ENCODE measurements around the gene ZNF683. TPM values are rescaled to one million over a fixed set of nuclear protein-coding genes. Genes with fewer than 3 reads are reported as not detected.
"Not testable (repeated sequence)": the region's sequence is repeated elsewhere in the genome, so short reads cannot be mapped to it uniquely, and the experiment has no call there.

Gene ZNF683
- polyA plus RNA-seq, 1 donor from 2014 or later: not detected

- no peak for TF ChIP-seq POLR2AphosphoS5 (IDR thresholded peaks at IDR 0.05)
- TF ChIP-seq TAF1 (IDR thresholded peaks at IDR 0.05; ENCODE audit: low read depth): no peak
- TF ChIP-seq EZH2 (IDR thresholded peaks at IDR 0.05; ENCODE audit: borderline replicate concordance, insufficient read depth, low read length, poor library complexity, severe bottlenecking): no peak
- no peak for TF ChIP-seq REST (IDR thresholded peaks at IDR 0.05; ENCODE audit: borderline replicate concordance)
- TF ChIP-seq SMC3 (conservative IDR thresholded peaks at IDR 0.05; ENCODE audit: poor library complexity): no peak
- TF ChIP-seq EP300 (conservative IDR thresholded peaks at IDR 0.05; ENCODE audit: poor library complexity, severe bottlenecking): no peak
- TF ChIP-seq RAD21 (conservative IDR thresholded peaks at IDR 0.05): no peak
- TF ChIP-seq, protein P1, sequence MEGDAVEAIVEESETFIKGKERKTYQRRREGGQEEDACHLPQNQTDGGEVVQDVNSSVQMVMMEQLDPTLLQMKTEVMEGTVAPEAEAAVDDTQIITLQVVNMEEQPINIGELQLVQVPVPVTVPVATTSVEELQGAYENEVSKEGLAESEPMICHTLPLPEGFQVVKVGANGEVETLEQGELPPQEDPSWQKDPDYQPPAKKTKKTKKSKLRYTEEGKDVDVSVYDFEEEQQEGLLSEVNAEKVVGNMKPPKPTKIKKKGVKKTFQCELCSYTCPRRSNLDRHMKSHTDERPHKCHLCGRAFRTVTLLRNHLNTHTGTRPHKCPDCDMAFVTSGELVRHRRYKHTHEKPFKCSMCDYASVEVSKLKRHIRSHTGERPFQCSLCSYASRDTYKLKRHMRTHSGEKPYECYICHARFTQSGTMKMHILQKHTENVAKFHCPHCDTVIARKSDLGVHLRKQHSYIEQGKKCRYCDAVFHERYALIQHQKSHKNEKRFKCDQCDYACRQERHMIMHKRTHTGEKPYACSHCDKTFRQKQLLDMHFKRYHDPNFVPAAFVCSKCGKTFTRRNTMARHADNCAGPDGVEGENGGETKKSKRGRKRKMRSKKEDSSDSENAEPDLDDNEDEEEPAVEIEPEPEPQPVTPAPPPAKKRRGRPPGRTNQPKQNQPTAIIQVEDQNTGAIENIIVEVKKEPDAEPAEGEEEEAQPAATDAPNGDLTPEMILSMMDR (IDR thresholded peaks at IDR 0.05; ENCODE audit: poor library complexity, severe bottlenecking): no peak
- TF ChIP-seq MXI1 (conservative IDR thresholded peaks at IDR 0.05; ENCODE audit: poor library complexity, severe bottlenecking): no peak
- Histone ChIP-seq H3K4me3 (ENCODE audit: low read length) (no peak overlapping the region), H3K27me3 (ENCODE audit: insufficient read depth, low read depth, low read length) (no peaks in the 10 kb centered on the region), H3F3A (ENCODE audit: insufficient read depth, low read length, poor library complexity, severe bottlenecking) (no peaks in the 10 kb centered on the region), H4K20me1 (ENCODE audit: insufficient read depth) (no peaks in the 10 kb centered on the region), H3K36me3 (ENCODE audit: insufficient read depth, low read length) (no peaks in the 10 kb centered on the region), H2AFZ (ENCODE audit: low read depth, low read length) (no peak overlapping the region), H3K9me2 (ENCODE audit: insufficient read depth, low read length) (no peaks in the 10 kb centered on the region), H3K27ac (ENCODE audit: low read length) (no peak overlapping the region), H3K9me3 (ENCODE audit: low read length) (no peaks in the 10 kb centered on the region), H3K79me2 (replicated peaks; ENCODE audit: insufficient read depth, low read length) (no peaks in the 10 kb centered on the region), H3K9ac (ENCODE audit: low read length) (no peak overlapping the region), H3K4me2 (ENCODE audit: low read length) (no peak overlapping the region)
These were observed 3.5 kb upstream of the ZNF683 start for GRCh38 chr1:26376050-26376449.

GRCh38 chr1:26375081-26375480, 2.5 kb upstream of the ZNF683 start:
- Histone ChIP-seq H3K9ac (ENCODE audit: low read length) (no peak overlapping the region), H3K9me3 (ENCODE audit: low read length) (no peaks in the 10 kb centered on the region), H3K27ac (ENCODE audit: low read length) (no peak overlapping the region), H2AFZ (ENCODE audit: low read depth, low read length) (no peak overlapping the region), H3K9me2 (ENCODE audit: insufficient read depth, low read length) (no peaks in the 10 kb centered on the region), H3K27me3 (ENCODE audit: insufficient read depth, low read depth, low read length) (no peaks in the 10 kb centered on the region), H4K20me1 (ENCODE audit: insufficient read depth) (no peaks in the 10 kb centered on the region), H3K4me3 (ENCODE audit: low read length) (no peak overlapping the region), H3K4me2 (ENCODE audit: low read length) (no peak overlapping the region), H3K36me3 (ENCODE audit: insufficient read depth, low read length) (no peaks in the 10 kb centered on the region), H3F3A (ENCODE audit: insufficient read depth, low read length, poor library complexity, severe bottlenecking) (no peaks in the 10 kb centered on the region), H3K79me2 (replicated peaks; ENCODE audit: insufficient read depth, low read length) (no peaks in the 10 kb centered on the region)
- TF ChIP-seq SMC3 (conservative IDR thresholded peaks at IDR 0.05; ENCODE audit: poor library complexity): no peak
- TF ChIP-seq EP300 (conservative IDR thresholded peaks at IDR 0.05; ENCODE audit: poor library complexity, severe bottlenecking): no peak
- no peak for TF ChIP-seq TAF1 (IDR thresholded peaks at IDR 0.05; ENCODE audit: low read depth)
- TF ChIP-seq REST (IDR thresholded peaks at IDR 0.05; ENCODE audit: borderline replicate concordance): no peak
- TF ChIP-seq EZH2 (IDR thresholded peaks at IDR 0.05; ENCODE audit: borderline replicate concordance, insufficient read depth, low read length, poor library complexity, severe bottlenecking): no peak
- TF ChIP-seq MXI1 (conservative IDR thresholded peaks at IDR 0.05; ENCODE audit: poor library complexity, severe bottlenecking): no peak
- TF ChIP-seq, protein P1 (IDR thresholded peaks at IDR 0.05; ENCODE audit: poor library complexity, severe bottlenecking): no peak
- TF ChIP-seq RAD21 (conservative IDR thresholded peaks at IDR 0.05): no peak
- no peak for TF ChIP-seq POLR2AphosphoS5 (IDR thresholded peaks at IDR 0.05)

- not testable (repeated sequence) for H3K36me3 ChIP-seq (ENCODE audit: insufficient read depth, low read length); H3K79me2 ChIP-seq (replicated peaks; ENCODE audit: insufficient read depth, low read length); H3K27ac ChIP-seq (ENCODE audit: low read length); H3F3A ChIP-seq (ENCODE audit: insufficient read depth, low read length, poor library complexity, severe bottlenecking); H3K4me2 ChIP-seq (ENCODE audit: low read length); H3K4me3 ChIP-seq (ENCODE audit: low read length); H3K27me3 ChIP-seq (ENCODE audit: insufficient read depth, low read depth, low read length); H3K9me2 ChIP-seq (ENCODE audit: insufficient read depth, low read length); H3K9ac ChIP-seq (ENCODE audit: low read length); H4K20me1 ChIP-seq (ENCODE audit: insufficient read depth); H3K9me3 ChIP-seq (ENCODE audit: low read length); H2AFZ ChIP-seq (ENCODE audit: low read depth, low read length)
These were observed 1.8 kb upstream of the ZNF683 start for GRCh38 chr1:26374361-26374760.

Measured in neural cell (in vitro differentiated cells).